ENCODE results near the gene WDR3.

The WDR3 gene

GRCh38 chr1:117959364-117959763 is 29.8 kb downstream of the WDR3 start:
- DNase-seq, result no peak

GRCh38 chr1:117964290-117965038 is 34.9 kb downstream of the WDR3 start:
- no peak for DNase-seq

GRCh38 chr1:117967477-117967876 is 37.9 kb downstream of the WDR3 start:
- no peak for DNase-seq

- DNase-seq, result no peak
Observed at GRCh38 chr1:117967881-117968280, 38.3 kb downstream of the WDR3 start.

GRCh38 chr1:117970252-117970651 is 40.7 kb downstream of the WDR3 start:
- DNase-seq, result no peak

GRCh38 chr1:117971777-117972176 is 42.2 kb downstream of the WDR3 start:
- no peak for DNase-seq

- DNase-seq, result no peak
Observed at GRCh38 chr1:117976381-117976780, 46.8 kb downstream of the WDR3 start.

- DNase-seq, result no peak
Observed at GRCh38 chr1:117981455-117982192, 52.1 kb downstream of the WDR3 start.

- no peak for DNase-seq
Observed at GRCh38 chr1:117985239-117985638, 55.7 kb downstream of the WDR3 start.

GRCh38 chr1:117985973-117986372 is 56.4 kb downstream of the WDR3 start:
- DNase-seq, result no peak

- no peak for DNase-seq
Observed at GRCh38 chr1:118004312-118004711, 74.8 kb downstream of the WDR3 start.

- no peak for DNase-seq
Observed at GRCh38 chr1:118007391-118007790, 77.9 kb downstream of the WDR3 start.

GRCh38 chr1:118008011-118008410 is 78.5 kb downstream of the WDR3 start:
- DNase-seq, result no peak

- no peak for DNase-seq
Observed at GRCh38 chr1:118012515-118013124, 83.1 kb downstream of the WDR3 start.

GRCh38 chr1:118013336-118013735 is 83.8 kb downstream of the WDR3 start:
- DNase-seq, result no peak

GRCh38 chr1:118013938-118014337 is 84.4 kb downstream of the WDR3 start:
- no peak for DNase-seq

Measured in bone marrow (tissue), 2 donors.